A204.1 (cell line): ENCODE measurements around the gene ATP2B3.

Experiments used
- FAIRE-seq: peaks from 2 replicates; lab custom pipeline; 2012; peaks lifted over from hg19 to GRCh38; lab: Jason Lieb, UNC

Gene ATP2B3

GRCh38 chrX:153490217-153490930 lies 27.1 kb upstream of the ATP2B3 start:
- FAIRE-seq: no peak

GRCh38 chrX:153491351-153491914 lies 26.0 kb upstream of the ATP2B3 start:
- no peak for FAIRE-seq

- FAIRE-seq: no peak
Measured at GRCh38 chrX:153491918-153492317, 25.5 kb upstream of the ATP2B3 start.

GRCh38 chrX:153492543-153492942 lies 24.9 kb upstream of the ATP2B3 start:
- no peak for FAIRE-seq

GRCh38 chrX:153493085-153493484 lies 24.4 kb upstream of the ATP2B3 start:
- no peak for FAIRE-seq

GRCh38 chrX:153494061-153494460 lies 23.4 kb upstream of the ATP2B3 start:
- FAIRE-seq: no peak

GRCh38 chrX:153494541-153495361 lies 22.7 kb upstream of the ATP2B3 start, which contains the start of gene BGN:
Gene BGN, plus strand, starts transcription at chrX:153494980. Its CDS starts 9,652 bp downstream, at chrX:153504632.
- no peak for FAIRE-seq

GRCh38 chrX:153495362-153495751 lies 22.1 kb upstream of the ATP2B3 start:
- no peak for FAIRE-seq

GRCh38 chrX:153495903-153496589 lies 21.4 kb upstream of the ATP2B3 start:
- FAIRE-seq: no peak

GRCh38 chrX:153496590-153496959 lies 20.9 kb upstream of the ATP2B3 start:
- FAIRE-seq: no peak

GRCh38 chrX:153498453-153498852 lies 19.0 kb upstream of the ATP2B3 start:
- no peak for FAIRE-seq

- FAIRE-seq: no peak
Measured at GRCh38 chrX:153499341-153499740, 18.1 kb upstream of the ATP2B3 start.

- FAIRE-seq: no peak
Measured at GRCh38 chrX:153499876-153500275, 17.6 kb upstream of the ATP2B3 start.

GRCh38 chrX:153500676-153501280 lies 16.7 kb upstream of the ATP2B3 start:
- no peak for FAIRE-seq

- no peak for FAIRE-seq
Measured at GRCh38 chrX:153501530-153501929, 15.9 kb upstream of the ATP2B3 start.

- FAIRE-seq: no peak
Measured at GRCh38 chrX:153502131-153502530, 15.3 kb upstream of the ATP2B3 start.

- FAIRE-seq: no peak
Measured at GRCh38 chrX:153502796-153503195, 14.6 kb upstream of the ATP2B3 start.

GRCh38 chrX:153504445-153505016 lies 12.9 kb upstream of the ATP2B3 start:
- no peak for FAIRE-seq

- FAIRE-seq: no peak
Measured at GRCh38 chrX:153505361-153505760, 12.1 kb upstream of the ATP2B3 start.

GRCh38 chrX:153507484-153508178 lies 9.8 kb upstream of the ATP2B3 start:
- FAIRE-seq: no peak

GRCh38 chrX:153509592-153509991 lies 7.8 kb upstream of the ATP2B3 start:
- FAIRE-seq: no peak
